ENCODE measurements around the gene NR2F2.

Gene NR2F2

GRCh38 chr15:96316953-96317629 is 13.4 kb upstream of the NR2F2 start:
- H3K4me3 ChIP-seq (ENCODE audit: low read length), result no peak overlapping the region
- H3K36me3 ChIP-seq (replicated peaks; ENCODE audit: insufficient read depth, low read length), result no peaks in the 10 kb centered on the region
- no peak overlapping the region for H2AFZ ChIP-seq (ENCODE audit: low read length)
- H3K79me2 ChIP-seq (ENCODE audit: low read length), result no peaks in the 10 kb centered on the region
- H3K4me2 ChIP-seq (ENCODE audit: low read depth, low read length), result no peak overlapping the region
- H4K20me1 ChIP-seq (ENCODE audit: insufficient read depth, low read length), result no peaks in the 10 kb centered on the region
- DNase-seq, result no peak
- no peaks in the 10 kb centered on the region for H3F3A ChIP-seq (ENCODE audit: insufficient read depth, low read length)
- no peaks in the 10 kb centered on the region for H3K4me1 ChIP-seq (ENCODE audit: low read length)
- no peaks in the 10 kb centered on the region for H3K9me2 ChIP-seq (replicated peaks; ENCODE audit: insufficient read depth, low read length)
- H3K27me3 ChIP-seq (replicated peaks; ENCODE audit: insufficient read depth, low read length), result no peaks in the 10 kb centered on the region
- no peak overlapping the region for H3K27ac ChIP-seq (ENCODE audit: low read length)
- no peak for TF ChIP-seq CTCF (IDR thresholded peaks at IDR 0.05; ENCODE audit: low read length)
- no peak for TF ChIP-seq EZH2phosphoT487 (IDR thresholded peaks at IDR 0.05; ENCODE audit: low read length)
- no peak for TF ChIP-seq EZH2 (optimal IDR thresholded peaks at IDR 0.05; ENCODE audit: low read depth, low read length)
- H3K9me3 ChIP-seq (replicated peaks; ENCODE audit: insufficient read depth, low read length), result no peaks in the 10 kb centered on the region
- H3K9ac ChIP-seq (ENCODE audit: low read length), result no peak overlapping the region

GRCh38 chr15:96320107-96320506 is 10.4 kb upstream of the NR2F2 start:
- Histone ChIP-seq H3K27ac (ENCODE audit: low read length) (no peak overlapping the region), H3K36me3 (replicated peaks; ENCODE audit: insufficient read depth, low read length) (no peaks in the 10 kb centered on the region)

GRCh38 chr15:96320703-96321638 is 9.5 kb upstream of the NR2F2 start:
- peaks cover 1% of the 10 kb centered on the region; the same call in 1 of the 2 replicates for H3K4me1 ChIP-seq (ENCODE audit: low read length)
- 0 out of 2 replicates have a peak, but pooled peaks cover 8% of the 10 kb centered on the region for H3K27me3 ChIP-seq (replicated peaks; ENCODE audit: insufficient read depth, low read length)
- no peaks in the 10 kb centered on the region for H3K9me3 ChIP-seq (replicated peaks; ENCODE audit: insufficient read depth, low read length)
- no peaks in the 10 kb centered on the region for H3F3A ChIP-seq (ENCODE audit: insufficient read depth, low read length)
- TF ChIP-seq CTCF (IDR thresholded peaks at IDR 0.05; ENCODE audit: low read length) (no peak), EZH2 (optimal IDR thresholded peaks at IDR 0.05; ENCODE audit: low read depth, low read length) (no peak), EZH2phosphoT487 (IDR thresholded peaks at IDR 0.05; ENCODE audit: low read length) (no peak)
- DNase-seq, result no peak
- peak overlapping the region; percentile 60 for H3K4me3 ChIP-seq (ENCODE audit: low read length)
- H3K79me2 ChIP-seq (ENCODE audit: low read length), result no peaks in the 10 kb centered on the region
- peak overlapping the region; percentile 75 for H3K4me2 ChIP-seq (ENCODE audit: low read depth, low read length)
- H3K9me2 ChIP-seq (replicated peaks; ENCODE audit: insufficient read depth, low read length), result no peaks in the 10 kb centered on the region
- no peaks in the 10 kb centered on the region for H3K36me3 ChIP-seq (replicated peaks; ENCODE audit: insufficient read depth, low read length)
- no peak overlapping the region for H3K27ac ChIP-seq (ENCODE audit: low read length)
- peak overlapping the region; percentile 47 for H2AFZ ChIP-seq (ENCODE audit: low read length)
- H4K20me1 ChIP-seq (ENCODE audit: insufficient read depth, low read length), result no peaks in the 10 kb centered on the region
- peak overlapping the region; percentile 23; the same call in 1 of the 2 replicates for H3K9ac ChIP-seq (ENCODE audit: low read length)

More at GRCh38 chr15:96320107-96320506, 10.4 kb upstream of the NR2F2 start:
- Histone ChIP-seq H3K79me2 (ENCODE audit: low read length) (no peaks in the 10 kb centered on the region), H3K9ac (ENCODE audit: low read length) (no peak overlapping the region), H3K4me2 (ENCODE audit: low read depth, low read length) (no peak overlapping the region), H3K4me3 (ENCODE audit: low read length) (no peak overlapping the region), H3K9me3 (replicated peaks; ENCODE audit: insufficient read depth, low read length) (no peaks in the 10 kb centered on the region), H2AFZ (ENCODE audit: low read length) (no peak overlapping the region), H3K4me1 (ENCODE audit: low read length) (no peaks in the 10 kb centered on the region), H3F3A (ENCODE audit: insufficient read depth, low read length) (no peaks in the 10 kb centered on the region), H3K27me3 (replicated peaks; ENCODE audit: insufficient read depth, low read length) (0 out of 2 replicates have a peak, but pooled peaks cover 3% of the 10 kb centered on the region), H4K20me1 (ENCODE audit: insufficient read depth, low read length) (no peaks in the 10 kb centered on the region), H3K9me2 (replicated peaks; ENCODE audit: insufficient read depth, low read length) (no peaks in the 10 kb centered on the region)
- TF ChIP-seq EZH2 (optimal IDR thresholded peaks at IDR 0.05; ENCODE audit: low read depth, low read length), result no peak
- TF ChIP-seq EZH2phosphoT487 (IDR thresholded peaks at IDR 0.05; ENCODE audit: low read length), result no peak
- no peak for TF ChIP-seq CTCF (IDR thresholded peaks at IDR 0.05; ENCODE audit: low read length)
- DNase-seq, result no peak

Data from MM.1S (cell line).